BJ (cell line): ENCODE measurements around the gene B4GALNT1. TPM values are rescaled to one million over a fixed set of nuclear protein-coding genes. Genes with fewer than 3 reads are reported as not detected.
"Not testable (repeated sequence)": the region's sequence is repeated elsewhere in the genome, so short reads cannot be mapped to it uniquely, and the experiment has no call there.

ENCODE experiments used
- CTCF ChIA-PET: fragments of 350-600 bp; formaldehyde crosslinking; extraction: SDS; loops from one replicate; lab custom pipeline; 2021; ENCODE audit warnings: antibody characterized with exemption, inconsistent platforms; lab: Yijun Ruan, JAX
- POLR2A ChIA-PET: fragments of 300-600 bp; sonication (Branson Sonifier 250); formaldehyde crosslinking; extraction: SDS; loops from one replicate; lab custom pipeline; 2021; ENCODE audit warnings: antibody characterized with exemption; lab: Charles Lee
- DNase-seq: peaks from one replicate; pipeline ENCODE4 v3.0.0-alpha.2; 2011; ENCODE audit warnings: low read depth
- H3K27me3 ChIP-seq: 2 replicates; pipeline ENCODE4 v1.6.0; 2011; ENCODE audit warnings: low read length; ENCODE audit not compliant: control insufficient read depth, insufficient read depth
- H3K36me3 ChIP-seq: 2 replicates; pipeline ENCODE4 v1.5.1; 2011; ENCODE audit warnings: low read length; ENCODE audit not compliant: control insufficient read depth, insufficient read depth
- H3K4me3 ChIP-seq: 2 replicates; pipeline ENCODE4 v1.5.1; 2011; ENCODE audit warnings: low read depth, mild to moderate bottlenecking, control low read depth, low read length
- CTCF ChIP-seq: IDR thresholded peaks from 2 replicates; pipeline ENCODE4 v1.5.1; 2011; ENCODE audit warnings: low read depth, mild to moderate bottlenecking, control low read depth, inconsistent platforms, low read length, moderate library complexity; ENCODE audit not compliant: insufficient read depth
- polyA plus RNA-seq: library from polyadenylated mRNA; depleted of rRNA; stranded (reverse); fragments of >200 nt; gene quantifications from 2 replicates; pipeline ENCODE4 v1.2.3, GENCODE V29; 2011

Gene B4GALNT1
- polyA plus RNA-seq, 1 experiment, result 2.7 TPM

GRCh38 chr12:57640175-57641042 is 7.4 kb upstream of the B4GALNT1 start:
- ChIA-PET POLR2A (no interaction called here), CTCF (interaction anchor here (0.9 to 4.5 kb wide), 4 partner anchors 7 to 1310 kb away, joined by 3 to 17 read pairs (median 5); partner anchors contain the start of gene B4GALNT1)
- Histone ChIP-seq H3K27me3 (peaks cover 9% of the 10 kb centered on the region), H3K36me3 (no peaks in the 10 kb centered on the region), H3K4me3 (no peak overlapping the region)
- no peak for DNase-seq
- no peak for TF ChIP-seq CTCF

- Histone ChIP-seq H3K4me3 (no peak overlapping the region), H3K27me3 (peaks cover 9% of the 10 kb centered on the region), H3K36me3 (no peaks in the 10 kb centered on the region)
- ChIA-PET POLR2A (no interaction called here), CTCF (interaction anchor here (0.6 to 4.0 kb wide), 11 partner anchors 11 to 182 kb away, joined by 3 to 35 read pairs (median 3); partner anchors contain the start of gene GLI1)
- DNase-seq, result no peak
- TF ChIP-seq CTCF, result no peak
Observed at GRCh38 chr12:57638096-57638495, 5.1 kb upstream of the B4GALNT1 start.

- H3K4me3 ChIP-seq, result no peak overlapping the region
- ChIA-PET POLR2A (no interaction called here), CTCF (interaction anchor here (0.6 to 4.0 kb wide), 5 partner anchors 10 to 179 kb away, joined by 3 to 35 read pairs (median 4); partner anchors contain the start of gene GLI1)
- H3K27me3 ChIP-seq, result peaks cover 9% of the 10 kb centered on the region
- no peak for DNase-seq
- TF ChIP-seq CTCF, result no peak
- H3K36me3 ChIP-seq, result no peaks in the 10 kb centered on the region
Observed at GRCh38 chr12:57637364-57637763, 4.4 kb upstream of the B4GALNT1 start.

- DNase-seq, H3K27me3 ChIP-seq, H3K36me3 ChIP-seq, POLR2A ChIA-PET, H3K4me3 ChIP-seq: not testable (repeated sequence)
- CTCF ChIA-PET, result interaction anchor here (1.9 to 4.0 kb wide), 2 partner anchors 54 to 178 kb away, joined by 11 to 35 read pairs; partner anchors contain the start of gene GLI1
Observed at GRCh38 chr12:57636731-57637130, 3.7 kb upstream of the B4GALNT1 start.

GRCh38 chr12:57632073-57632957 is 686 bp downstream of the B4GALNT1 start:
- ChIA-PET CTCF (interaction anchor here (0.6 to 17.5 kb wide), 25 partner anchors 9 to 342 kb away, joined by 3 to 257 read pairs (median 4); partner anchors contain the start of gene PIP4K2C), POLR2A (no interaction called here)
- no peak for DNase-seq
- peaks cover 16% of the 10 kb centered on the region for H3K27me3 ChIP-seq
- H3K4me3 ChIP-seq, result peak overlapping the region; percentile 49
- H3K36me3 ChIP-seq, result no peaks in the 10 kb centered on the region
- no peak for TF ChIP-seq CTCF
